ENCODE data around the gene SLC24A3.

SLC24A3 gene

GRCh38 chr20:19725814-19726525, 513.5 kb downstream of the SLC24A3 start:
- no peak for TF ChIP-seq ZNF274 (IDR thresholded peaks at IDR 0.05; ENCODE audit: low read depth, low read length)
- H3K4me3 ChIP-seq (ENCODE audit: low read length) = no peak overlapping the region

DNA sequence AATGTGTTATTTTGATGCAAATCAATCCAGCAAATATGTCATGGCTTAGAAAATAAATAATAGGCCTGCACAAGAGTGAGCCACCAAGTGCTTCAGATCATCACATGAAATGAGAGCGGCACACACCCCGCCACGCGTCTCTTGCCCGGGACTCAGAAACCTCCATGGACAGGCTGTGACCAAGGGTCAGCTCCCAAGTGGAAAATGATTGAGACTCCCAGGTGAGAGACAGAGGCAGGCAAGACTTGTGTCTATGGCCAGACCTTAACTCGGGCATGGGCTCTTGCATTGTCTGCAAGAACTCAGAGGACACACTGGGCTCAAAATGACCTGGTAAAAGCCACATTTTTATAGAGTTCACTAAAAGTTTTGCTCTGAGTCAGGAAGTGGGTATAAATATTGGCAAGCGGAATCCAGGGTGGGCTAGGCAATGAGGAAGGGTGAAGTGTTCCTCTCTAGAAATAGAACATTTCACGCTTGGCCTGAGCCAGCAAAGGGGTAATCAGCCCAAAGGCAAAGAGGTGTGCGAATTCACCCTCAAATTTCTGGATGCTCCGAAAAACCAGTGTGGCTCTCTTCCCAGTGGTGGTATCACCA, 514.9 kb downstream of the SLC24A3 start:
- H3K4me3 ChIP-seq (ENCODE audit: low read length) = no peak overlapping the region
- TF ChIP-seq ZNF274 (IDR thresholded peaks at IDR 0.05; ENCODE audit: low read depth, low read length) = no peak

DNA sequence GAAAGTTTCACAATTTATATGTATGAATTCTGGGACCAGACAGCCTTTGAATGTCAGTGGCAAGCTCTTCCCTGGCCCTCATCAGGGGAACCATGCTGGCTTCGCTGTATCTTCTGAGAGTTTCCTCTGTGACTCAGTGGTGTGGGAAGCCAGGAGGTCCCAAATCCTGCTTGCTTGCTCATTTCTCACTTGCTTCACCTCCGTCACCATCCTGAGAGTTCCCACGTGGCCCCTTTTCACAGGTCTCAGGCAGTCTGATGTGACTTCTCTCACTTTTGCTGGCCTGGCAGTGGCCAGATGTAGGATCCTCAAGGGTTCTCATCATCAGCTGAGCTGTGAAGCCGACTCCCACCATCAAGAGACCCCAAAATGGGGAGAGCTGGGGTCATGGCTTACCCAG, 517.2 kb downstream of the SLC24A3 start:
- no peak for TF ChIP-seq ZNF274 (IDR thresholded peaks at IDR 0.05; ENCODE audit: low read depth, low read length)
- no peak overlapping the region for H3K4me3 ChIP-seq (ENCODE audit: low read length)

- no peak for TF ChIP-seq ZNF274 (IDR thresholded peaks at IDR 0.05; ENCODE audit: low read depth, low read length)
Measured at GRCh38 chr20:19730706-19731105, 518.3 kb downstream of the SLC24A3 start.

DNA sequence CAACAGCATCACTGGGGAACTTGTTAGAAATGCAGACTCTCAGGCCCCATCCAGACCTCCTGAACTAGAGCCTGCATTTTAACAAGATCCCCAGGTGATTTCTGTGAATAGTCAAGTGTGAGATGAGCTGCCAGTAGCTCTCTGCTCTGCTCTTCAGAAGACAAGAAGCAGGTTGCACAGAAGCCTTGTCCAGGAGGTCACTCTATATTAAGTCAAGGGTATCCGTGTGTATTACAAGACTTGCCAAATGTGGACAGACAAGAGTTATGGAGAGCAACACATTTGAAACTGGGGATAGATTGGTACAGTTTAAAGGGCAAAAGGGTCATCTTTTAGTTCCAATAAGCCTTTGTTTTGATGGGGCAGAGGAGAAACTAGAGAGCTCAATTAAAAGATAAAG, 522.4 kb downstream of the SLC24A3 start:
- H3K4me3 ChIP-seq (ENCODE audit: low read length) = no peak overlapping the region

More at GRCh38 chr20:19730706-19731105, 518.3 kb downstream of the SLC24A3 start:
- no peak overlapping the region for H3K4me3 ChIP-seq (ENCODE audit: low read length)

GRCh38 chr20:19735446-19735845, 523.0 kb downstream of the SLC24A3 start:
- H3K4me3 ChIP-seq (ENCODE audit: low read length) = no peak overlapping the region
- TF ChIP-seq ZNF274 (IDR thresholded peaks at IDR 0.05; ENCODE audit: low read depth, low read length) = no peak

More for the DNA sequence above, 522.4 kb downstream of the SLC24A3 start:
- TF ChIP-seq ZNF274 (IDR thresholded peaks at IDR 0.05; ENCODE audit: low read depth, low read length) = no peak

DNA sequence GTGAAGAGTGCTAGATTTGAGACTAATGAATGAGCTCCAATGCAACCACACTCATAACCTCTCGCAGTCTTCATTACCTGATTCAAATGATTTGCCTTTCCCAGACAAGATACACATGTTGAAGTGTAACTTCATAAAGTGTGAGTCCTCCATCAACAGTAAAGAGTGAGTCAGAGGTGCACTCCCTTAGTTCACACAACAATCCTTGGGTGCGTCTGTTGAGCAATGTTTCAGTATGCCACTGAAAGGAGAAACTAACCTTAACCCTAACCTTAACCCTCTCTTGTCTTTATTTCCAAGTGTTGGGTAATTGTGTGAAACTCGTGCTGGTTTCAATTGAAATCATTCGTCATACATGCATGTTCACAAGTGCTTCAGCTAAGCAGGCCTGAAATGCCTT, 524.6 kb downstream of the SLC24A3 start:
- H3K4me3 ChIP-seq (ENCODE audit: low read length) = no peak overlapping the region
- no peak for TF ChIP-seq ZNF274 (IDR thresholded peaks at IDR 0.05; ENCODE audit: low read depth, low read length)

- no peak overlapping the region for H3K4me3 ChIP-seq (ENCODE audit: low read length)
- no peak for TF ChIP-seq ZNF274 (IDR thresholded peaks at IDR 0.05; ENCODE audit: low read depth, low read length)
Measured at GRCh38 chr20:19738951-19739350, 526.5 kb downstream of the SLC24A3 start.

GRCh38 chr20:19739351-19739750, 526.9 kb downstream of the SLC24A3 start:
- no peak overlapping the region for H3K4me3 ChIP-seq (ENCODE audit: low read length)
- no peak for TF ChIP-seq ZNF274 (IDR thresholded peaks at IDR 0.05; ENCODE audit: low read depth, low read length)

DNA sequence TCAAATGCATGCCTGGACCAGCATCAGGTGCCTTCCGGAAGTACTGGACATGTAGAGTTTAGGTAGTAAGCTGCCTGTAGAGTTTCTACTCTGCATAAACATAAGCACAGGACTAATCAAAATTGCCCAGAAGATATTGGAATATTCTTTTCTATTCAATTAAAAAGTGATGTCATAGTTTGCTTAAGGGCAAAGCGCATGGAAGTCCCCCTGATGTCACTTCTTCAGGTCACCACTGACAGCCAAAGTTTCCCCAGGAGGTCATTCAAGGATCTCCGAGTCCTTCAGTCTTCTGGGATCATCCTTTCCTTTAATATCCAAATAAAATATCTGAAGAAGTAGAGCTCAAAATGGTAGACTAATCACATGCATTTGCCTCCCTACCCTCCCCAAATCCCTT, 528.1 kb downstream of the SLC24A3 start:
- TF ChIP-seq ZNF274 (IDR thresholded peaks at IDR 0.05; ENCODE audit: low read depth, low read length) = no peak

GRCh38 chr20:19741924-19742323, 529.5 kb downstream of the SLC24A3 start:
- TF ChIP-seq ZNF274 (IDR thresholded peaks at IDR 0.05; ENCODE audit: low read depth, low read length) = no peak
- H3K4me3 ChIP-seq (ENCODE audit: low read length) = no peak overlapping the region

More for the DNA sequence above, 528.1 kb downstream of the SLC24A3 start:
- H3K4me3 ChIP-seq (ENCODE audit: low read length) = no peak overlapping the region

DNA sequence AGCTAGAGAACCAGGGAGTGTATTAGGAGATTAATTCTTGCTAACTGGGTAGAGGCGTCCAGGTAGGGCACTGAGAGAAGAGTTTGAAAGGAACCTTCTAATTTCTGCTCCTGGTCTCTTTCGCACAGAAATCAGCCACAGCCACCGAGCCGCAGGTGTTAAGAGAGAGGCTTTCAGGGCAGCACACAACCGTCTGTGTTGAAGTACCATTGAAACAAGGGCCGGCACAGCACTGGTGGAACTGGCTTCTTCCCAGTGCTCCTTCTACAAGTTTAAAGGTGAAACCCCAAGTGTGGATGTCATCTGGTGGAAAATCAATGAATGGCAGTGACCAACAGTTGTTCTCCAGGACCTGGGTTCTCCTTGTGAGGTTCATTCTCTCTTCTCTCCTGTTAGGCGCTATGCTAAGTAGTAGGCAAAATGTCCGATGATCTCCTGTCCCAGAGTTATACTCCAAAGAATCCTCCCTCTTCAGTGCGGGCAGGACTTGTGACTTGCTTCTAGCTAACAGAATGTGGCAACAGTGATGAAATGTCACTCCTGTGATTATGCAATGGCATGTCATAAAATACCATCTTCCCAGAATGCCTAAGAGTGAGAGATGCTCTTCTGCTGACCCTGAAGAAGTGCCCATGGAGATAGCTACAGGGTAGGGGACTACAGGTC, 530.7 kb downstream of the SLC24A3 start:
- TF ChIP-seq ZNF274 (IDR thresholded peaks at IDR 0.05; ENCODE audit: low read depth, low read length) = no peak
- no peak overlapping the region for H3K4me3 ChIP-seq (ENCODE audit: low read length)

GRCh38 chr20:19743640-19743995, 531.2 kb downstream of the SLC24A3 start:
- TF ChIP-seq ZNF274 (IDR thresholded peaks at IDR 0.05; ENCODE audit: low read depth, low read length) = no peak
- H3K4me3 ChIP-seq (ENCODE audit: low read length) = no peak overlapping the region

GRCh38 chr20:19745106-19745505, 532.7 kb downstream of the SLC24A3 start:
- no peak for TF ChIP-seq ZNF274 (IDR thresholded peaks at IDR 0.05; ENCODE audit: low read depth, low read length)
- no peak overlapping the region for H3K4me3 ChIP-seq (ENCODE audit: low read length)

DNA sequence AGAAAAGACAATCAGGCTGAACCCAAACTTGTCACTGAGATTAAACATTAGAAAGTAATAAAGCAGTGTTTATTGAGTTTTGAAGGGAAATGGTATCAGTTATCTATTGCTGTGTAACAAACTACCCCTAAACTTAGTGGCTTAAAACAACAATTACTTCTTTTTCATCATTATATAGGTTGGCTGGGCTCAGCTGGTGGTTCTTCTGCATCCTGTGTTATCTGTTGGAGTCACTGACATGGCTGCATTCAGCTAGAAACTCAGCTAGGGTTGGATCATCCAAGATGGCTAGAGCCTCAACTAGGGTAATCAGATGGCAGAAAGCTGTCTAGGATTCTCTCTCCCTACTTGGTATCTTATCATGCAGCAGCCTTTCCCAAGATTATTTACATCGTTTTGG, 533.1 kb downstream of the SLC24A3 start:
- H3K4me3 ChIP-seq (ENCODE audit: low read length) = no peak overlapping the region
- no peak for TF ChIP-seq ZNF274 (IDR thresholded peaks at IDR 0.05; ENCODE audit: low read depth, low read length)

Measured in GM08714 (cell line).